ENCODE measurements around the gene PPP2R5C. TPM values are rescaled to one million over a fixed set of nuclear protein-coding genes. Genes with fewer than 3 reads are reported as not detected.

The PPP2R5C gene
- total and polyA plus RNA-seq, 2 donors (not counting 3 experiments of a cell fraction or from before 2014, with no cell fraction given): 42.6 to 83.6 TPM

DNA sequence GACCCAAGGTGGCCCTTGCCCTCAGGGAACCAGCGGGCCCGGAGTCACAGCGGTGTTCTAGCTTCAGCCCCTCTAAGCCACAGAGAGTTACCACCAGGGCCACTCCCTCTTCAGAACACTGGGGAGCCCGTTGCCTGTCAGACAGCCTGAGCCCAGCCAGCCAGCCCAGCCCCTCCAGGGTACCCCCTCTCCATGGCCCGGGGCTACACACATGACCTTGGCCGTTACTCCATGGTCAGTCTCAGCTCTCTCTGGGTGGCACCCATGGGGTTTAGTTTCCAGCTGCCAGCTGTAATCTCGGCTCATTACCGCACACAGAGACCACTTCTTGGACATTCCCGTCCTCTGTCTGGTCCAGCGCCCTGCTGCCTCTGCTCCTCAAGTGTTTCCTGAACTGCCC is 35.0 kb downstream of the PPP2R5C start:
- POLR2A ChIA-PET: no interaction called here
- intact Hi-C loops (cut with micrococcal nuclease): no loop called here
- FAIRE-seq (no peak), DNase-seq (ENCODE audit: low read depth, low spot score) (no peak)
- Histone ChIP-seq H3K4me1 (ENCODE audit: control insufficient read depth, extremely low read depth, insufficient read depth, low read length) (peaks cover 4% of the 10 kb centered on the region), H3K9me3 (replicated peaks; ENCODE audit: control insufficient read depth, insufficient read depth, low read length) (no peaks in the 10 kb centered on the region), H4K20me1 (replicated peaks; ENCODE audit: control insufficient read depth, extremely low read depth, insufficient read depth, low read length) (no peaks in the 10 kb centered on the region), H2AFZ (ENCODE audit: low read depth, low read length) (no peak overlapping the region), H3K4me3 (replicated peaks in 1 of 3; ENCODE audit: insufficient read depth in 1 of 3, low read depth in 1 of 3, low read length in 3 of 3) (no peak overlapping the region), H3K27ac (ENCODE audit: insufficient read depth, low read depth, low read length) (no peak overlapping the region), H3K9me1 (replicated peaks; ENCODE audit: control insufficient read depth, extremely low read depth, insufficient read depth, low read length) (no peaks in the 10 kb centered on the region), H3K4me2 (ENCODE audit: insufficient read depth, low read length) (no peak overlapping the region), H3K9ac (replicated peaks; ENCODE audit: extremely low read depth, insufficient read depth, low read length) (no peak overlapping the region), H3K79me2 (ENCODE audit: control insufficient read depth, insufficient read depth, low read length) (no peaks in the 10 kb centered on the region), H3K36me3 (ENCODE audit: control insufficient read depth in 2 of 2, extremely low read depth in 1 of 2, insufficient read depth in 2 of 2, low read length in 2 of 2) (no peaks in the 10 kb centered on the region), H3K27me3 (ENCODE audit: control insufficient read depth in 2 of 2, insufficient read depth in 2 of 2, low read length in 2 of 2) (peaks cover 6 to 22% of the 10 kb centered on the region in 2 experiments)
- TF ChIP-seq GATA2 (IDR thresholded peaks at IDR 0.05; ENCODE audit: insufficient read depth, insufficient read length, low read depth, low read length) (no peak), EZH2 (IDR thresholded peaks at IDR 0.05; ENCODE audit: borderline replicate concordance, low read depth, low read length, severe bottlenecking) (no peak), CTCF (IDR thresholded peaks at IDR 0.05; ENCODE audit: extremely low read depth in 1 of 2, insufficient read depth in 1 of 2, low read depth in 1 of 2, low read length in 2 of 2) (no peak), JUN (IDR thresholded peaks at IDR 0.05; ENCODE audit: borderline replicate concordance, insufficient read depth, insufficient read length, low read depth) (no peak), MAX (IDR thresholded peaks at IDR 0.05; ENCODE audit: insufficient read depth, insufficient read length) (no peak), FOS (IDR thresholded peaks at IDR 0.05; ENCODE audit: borderline replicate concordance, insufficient read depth, low read length) (no peak), POLR2AphosphoS5 (IDR thresholded peaks at IDR 0.05; ENCODE audit: insufficient read depth, low read depth, low read length) (no peak), MYC (IDR thresholded peaks at IDR 0.05; ENCODE audit: low read depth, low read length) (no peak), POLR2A (IDR thresholded peaks at IDR 0.05; ENCODE audit: low read depth, low read length) (no peak)
- dilution Hi-C loops (cut with MboI; ENCODE audit: extremely low pct_ligation_motif_present, low sequenced_read_pairs): no loop called here
- CTCF ChIA-PET: no interaction called here
- no TSS peak for BruUV-seq (replicated peaks)
